Measurements from ENCODE around the gene PLCL1. TPM values are rescaled to one million over a fixed set of nuclear protein-coding genes. Genes with fewer than 3 reads are reported as not detected.

PLCL1 gene
- total and polyA plus RNA-seq, 8 donors: 0.38 to 1.5 (median 0.73) TPM

GRCh38 chr2:197857476-197858107, 53.2 kb downstream of the PLCL1 start:
- WGBS, 2 donors: 98 to 100% methylated on average over 1 of the region's 1 CpG

GRCh38 chr2:197858607-197859140, 54.3 kb downstream of the PLCL1 start:
- FAIRE-seq (no peak), ATAC-seq (no peak), DNase-seq (no peak)
- H3K9me3 ChIP-seq: no peaks in the 10 kb centered on the region
- H3K27me3 ChIP-seq: no peaks in the 10 kb centered on the region
- no peak overlapping the region for H3K4me3 ChIP-seq
- intact Hi-C loops (cut with DNase I): no loop called here
- H3K4me1 ChIP-seq: peaks cover 0 to 9% (median 0%) of the 10 kb centered on the region in 3 donors
- TF ChIP-seq CTCF (IDR thresholded peaks at IDR 0.05): no peak
- no peak overlapping the region for H3K27ac ChIP-seq
- H3K36me3 ChIP-seq: no peaks in the 10 kb centered on the region
- WGBS, 2 donors: 61 to 78% methylated on average over 3 of the region's 3 CpGs

More at GRCh38 chr2:197857476-197858107, 53.2 kb downstream of the PLCL1 start:
- Histone ChIP-seq H3K27me3 (no peaks in the 10 kb centered on the region), H3K4me1 (peaks cover 0 to 9% (median 0%) of the 10 kb centered on the region in 3 donors), H3K27ac (no peak overlapping the region), H3K36me3 (no peaks in the 10 kb centered on the region), H3K4me3 (no peak overlapping the region), H3K9me3 (no peaks in the 10 kb centered on the region)
- intact Hi-C loops (cut with DNase I): no loop called here
- ATAC-seq (peak in 1 of 4 donors; percentile 43), FAIRE-seq (no peak), DNase-seq (no peak)
- TF ChIP-seq CTCF (IDR thresholded peaks at IDR 0.05): no peak

DNA sequence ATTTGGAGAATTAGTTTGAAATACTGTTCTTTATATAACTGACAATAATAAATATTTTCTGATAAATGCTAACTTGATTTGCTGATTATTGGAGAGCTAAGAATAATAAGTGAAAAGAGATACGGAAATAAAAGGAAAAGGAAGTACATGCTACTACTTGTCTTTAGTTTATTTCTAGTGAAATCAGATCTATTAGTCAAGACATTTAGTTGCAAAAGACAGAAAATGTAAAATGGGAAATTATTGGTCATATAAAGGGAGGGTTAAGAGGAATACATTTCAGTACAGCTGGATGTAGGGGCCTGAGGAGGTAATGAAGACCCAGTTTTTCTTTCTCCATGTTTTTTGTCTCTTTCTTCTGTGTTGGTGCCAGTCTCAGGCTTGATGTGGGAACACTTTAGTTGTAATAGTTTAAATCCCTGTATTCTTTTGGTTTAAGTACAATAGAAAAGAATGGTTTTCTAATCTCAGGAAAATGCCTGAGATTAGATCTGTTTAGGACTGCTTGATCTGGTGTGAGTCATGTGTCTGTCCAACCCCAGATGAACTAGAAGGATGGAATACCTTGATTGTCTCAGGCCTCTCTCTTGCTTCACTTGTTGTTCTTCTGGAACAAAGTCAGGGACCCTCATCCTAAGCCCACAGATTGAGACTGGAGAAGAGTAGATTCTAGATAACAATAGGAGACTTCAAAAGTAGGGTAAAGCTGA, 58.0 kb downstream of the PLCL1 start:
- Histone ChIP-seq H3K4me1 (peaks cover 0 to 2% (median 0%) of the 10 kb centered on the region in 3 donors), H3K9me3 (no peaks in the 10 kb centered on the region), H3K27me3 (no peaks in the 10 kb centered on the region), H3K36me3 (no peaks in the 10 kb centered on the region), H3K27ac (no peak overlapping the region), H3K4me3 (no peak overlapping the region)
- intact Hi-C loops (cut with DNase I): no loop called here
- 84 to 91% methylated on average over 1 of the region's 1 CpG for WGBS, 2 donors
- no peak for ATAC-seq
- no peak for DNase-seq
- FAIRE-seq: no peak
- no peak for TF ChIP-seq CTCF (IDR thresholded peaks at IDR 0.05)

GRCh38 chr2:197863744-197864143, 59.4 kb downstream of the PLCL1 start:
- DNase-seq: no peak
- no peaks in the 10 kb centered on the region for H3K27me3 ChIP-seq
- TF ChIP-seq CTCF (IDR thresholded peaks at IDR 0.05): no peak
- H3K4me3 ChIP-seq: no peak overlapping the region
- H3K4me1 ChIP-seq: no peaks in the 10 kb centered on the region
- H3K9me3 ChIP-seq: no peaks in the 10 kb centered on the region
- ATAC-seq: no peak
- intact Hi-C loops (cut with DNase I): no loop called here
- no peak overlapping the region for H3K27ac ChIP-seq
- no peak for FAIRE-seq
- no peaks in the 10 kb centered on the region for H3K36me3 ChIP-seq
- 84 to 88% methylated on average over 1 of the region's 1 CpG for WGBS, 2 donors

DNA sequence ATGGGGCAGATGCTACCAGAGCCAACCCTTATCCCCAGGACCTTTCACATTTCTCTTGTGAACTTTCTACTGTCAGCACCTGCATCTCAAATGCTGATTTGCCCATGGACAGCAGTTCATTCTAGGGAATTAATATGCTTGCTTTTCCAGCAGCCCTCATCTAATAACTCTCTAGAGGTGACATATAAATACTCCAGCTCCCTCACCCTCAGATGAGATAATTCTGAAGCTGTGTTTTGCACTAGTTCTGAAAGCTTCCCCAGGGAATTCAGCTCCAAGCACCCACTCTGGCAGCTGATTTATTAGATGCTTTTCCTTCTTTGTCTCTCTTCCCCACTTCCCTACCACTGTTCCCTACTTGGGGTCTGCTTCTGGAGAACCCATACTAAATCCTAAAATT, 62.1 kb downstream of the PLCL1 start:
- FAIRE-seq (no peak), ATAC-seq (no peak), DNase-seq (no peak)
- H3K27me3 ChIP-seq: no peaks in the 10 kb centered on the region
- peaks cover 0 to 2% (median 0%) of the 10 kb centered on the region in 3 donors for H3K4me1 ChIP-seq
- intact Hi-C loops (cut with DNase I): no loop called here
- H3K9me3 ChIP-seq: no peaks in the 10 kb centered on the region
- TF ChIP-seq CTCF (IDR thresholded peaks at IDR 0.05): no peak
- no peak overlapping the region for H3K4me3 ChIP-seq
- H3K27ac ChIP-seq: no peak overlapping the region
- no peaks in the 10 kb centered on the region for H3K36me3 ChIP-seq
